ENCODE measurements around the gene FAM241A.

GRCh38 chr4:112105201-112105969 is 39.9 kb upstream of the FAM241A start:
- TF ChIP-seq CTCF (IDR thresholded peaks at IDR 0.05) (no peak), EZH2 (IDR thresholded peaks at IDR 0.05) (no peak), EZH2phosphoT487 (IDR thresholded peaks at IDR 0.05) (no peak)

Data from neural progenitor cell (in vitro differentiated cells).